ENCODE measurements around the gene N4BP2L1. TPM values are rescaled to one million over a fixed set of nuclear protein-coding genes. Genes with fewer than 3 reads are reported as not detected.

N4BP2L1 gene
- total RNA-seq, 1 donor from 2014 or later = 10.2 TPM

DNA sequence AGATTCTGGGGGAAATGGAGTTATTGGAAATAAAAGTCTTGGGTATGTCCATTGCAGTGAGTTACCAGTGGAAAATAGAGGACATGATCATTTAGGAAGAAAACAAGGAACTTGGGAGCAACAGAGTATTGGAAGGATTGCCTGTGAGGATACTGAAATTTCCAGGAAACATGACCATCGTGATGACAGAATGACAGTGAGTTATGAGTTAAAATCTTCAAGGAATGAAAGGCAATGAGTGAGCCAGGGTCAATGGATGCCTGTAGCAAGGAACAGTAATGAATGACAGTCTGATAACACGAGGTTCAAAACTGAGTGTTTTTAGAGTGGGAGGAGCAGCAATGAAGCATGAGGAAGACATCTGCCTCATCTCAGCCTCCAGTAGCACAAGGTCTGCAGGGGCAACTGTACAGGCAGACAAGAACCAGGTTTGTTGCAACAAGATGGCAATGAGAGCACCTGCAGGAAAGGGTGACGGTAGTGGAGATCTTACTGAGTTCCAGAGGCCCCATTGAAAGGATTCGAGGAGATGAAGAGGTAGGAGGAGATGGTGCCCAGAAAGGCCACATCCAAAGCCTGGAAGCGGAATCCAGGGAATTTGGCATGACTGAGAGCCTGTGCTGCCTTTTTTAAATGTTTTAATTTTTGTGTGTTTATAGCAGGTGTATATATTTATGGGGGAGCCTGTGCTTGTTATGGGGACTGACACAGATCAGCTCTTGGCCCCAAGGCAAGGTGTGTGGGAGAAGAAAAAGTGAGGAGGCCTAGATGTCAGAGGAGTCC lies 43.9 kb downstream of the N4BP2L1 start:
- Mint-ChIP-seq H3K4me3 (ENCODE audit: unreplicated experiment) (no peak overlapping the region), H3K27me3 (ENCODE audit: unreplicated experiment) (no peaks in the 10 kb centered on the region)

DNA sequence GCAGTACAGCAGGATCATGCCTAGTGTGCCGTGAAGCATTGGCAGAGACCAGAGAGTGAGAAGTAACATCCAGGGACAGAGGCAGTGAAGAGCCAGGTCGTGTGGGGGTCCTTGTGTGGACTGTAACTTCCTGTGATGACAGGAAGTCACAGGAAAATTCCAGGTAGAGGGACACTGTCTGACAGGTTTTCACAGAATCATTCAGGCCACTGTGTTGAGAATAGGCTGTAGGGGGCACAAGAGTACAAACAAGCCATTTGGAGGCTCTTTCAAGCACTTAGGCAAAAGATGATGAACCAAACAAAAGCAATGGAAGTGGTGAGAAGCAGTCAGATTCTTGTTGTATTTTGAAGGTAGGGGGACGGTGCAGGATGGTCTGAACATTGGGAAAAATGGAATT lies 46.4 kb downstream of the N4BP2L1 start:
- H3K4me3 Mint-ChIP-seq (ENCODE audit: unreplicated experiment) = no peak overlapping the region
- H3K27me3 Mint-ChIP-seq (ENCODE audit: unreplicated experiment) = no peaks in the 10 kb centered on the region
- no peaks in the 10 kb centered on the region for H3K9me3 Mint-ChIP-seq (ENCODE audit: unreplicated experiment)
- DNase-seq (ENCODE audit: extremely low spot score, unreplicated experiment) = no peak
- no peaks in the 10 kb centered on the region for H3K4me1 Mint-ChIP-seq (ENCODE audit: unreplicated experiment)
- TF ChIP-seq, protein P1, sequence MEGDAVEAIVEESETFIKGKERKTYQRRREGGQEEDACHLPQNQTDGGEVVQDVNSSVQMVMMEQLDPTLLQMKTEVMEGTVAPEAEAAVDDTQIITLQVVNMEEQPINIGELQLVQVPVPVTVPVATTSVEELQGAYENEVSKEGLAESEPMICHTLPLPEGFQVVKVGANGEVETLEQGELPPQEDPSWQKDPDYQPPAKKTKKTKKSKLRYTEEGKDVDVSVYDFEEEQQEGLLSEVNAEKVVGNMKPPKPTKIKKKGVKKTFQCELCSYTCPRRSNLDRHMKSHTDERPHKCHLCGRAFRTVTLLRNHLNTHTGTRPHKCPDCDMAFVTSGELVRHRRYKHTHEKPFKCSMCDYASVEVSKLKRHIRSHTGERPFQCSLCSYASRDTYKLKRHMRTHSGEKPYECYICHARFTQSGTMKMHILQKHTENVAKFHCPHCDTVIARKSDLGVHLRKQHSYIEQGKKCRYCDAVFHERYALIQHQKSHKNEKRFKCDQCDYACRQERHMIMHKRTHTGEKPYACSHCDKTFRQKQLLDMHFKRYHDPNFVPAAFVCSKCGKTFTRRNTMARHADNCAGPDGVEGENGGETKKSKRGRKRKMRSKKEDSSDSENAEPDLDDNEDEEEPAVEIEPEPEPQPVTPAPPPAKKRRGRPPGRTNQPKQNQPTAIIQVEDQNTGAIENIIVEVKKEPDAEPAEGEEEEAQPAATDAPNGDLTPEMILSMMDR (IDR thresholded peaks at IDR 0.05) = peak; percentile 63
- no peak overlapping the region for H3K27ac Mint-ChIP-seq (ENCODE audit: unreplicated experiment)
- H3K36me3 Mint-ChIP-seq (ENCODE audit: unreplicated experiment) = no peaks in the 10 kb centered on the region

More for the DNA sequence above, 43.9 kb downstream of the N4BP2L1 start:
- H3K27ac Mint-ChIP-seq (ENCODE audit: unreplicated experiment) = no peak overlapping the region
- no peak for DNase-seq (ENCODE audit: extremely low spot score, unreplicated experiment)
- no peaks in the 10 kb centered on the region for H3K36me3 Mint-ChIP-seq (ENCODE audit: unreplicated experiment)
- no peaks in the 10 kb centered on the region for H3K9me3 Mint-ChIP-seq (ENCODE audit: unreplicated experiment)
- no peaks in the 10 kb centered on the region for H3K4me1 Mint-ChIP-seq (ENCODE audit: unreplicated experiment)
- TF ChIP-seq, protein P1 (IDR thresholded peaks at IDR 0.05) = no peak

DNA sequence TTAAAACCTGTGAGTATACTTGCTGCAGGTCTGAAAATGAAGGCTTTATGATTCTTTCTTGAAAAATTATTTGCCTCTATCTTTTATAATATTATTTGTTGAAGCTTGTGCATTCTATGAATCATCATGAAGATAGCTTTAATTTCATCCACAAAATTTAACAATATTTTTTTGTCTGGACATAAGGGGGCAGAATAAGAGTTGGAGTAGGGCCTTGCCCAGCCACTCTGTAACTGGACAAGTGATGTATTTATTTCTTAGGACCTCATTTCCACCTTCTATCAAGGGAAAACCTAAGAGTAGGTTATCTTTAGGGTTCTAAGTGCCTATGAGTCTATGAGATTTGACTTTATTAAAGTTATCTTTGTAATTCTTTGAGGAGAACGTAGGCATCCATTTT lies 49.9 kb downstream of the N4BP2L1 start:
- H3K36me3 Mint-ChIP-seq (ENCODE audit: unreplicated experiment) = peaks cover 9% of the 10 kb centered on the region
- no peaks in the 10 kb centered on the region for H3K27me3 Mint-ChIP-seq (ENCODE audit: unreplicated experiment)
- no peak overlapping the region for H3K4me3 Mint-ChIP-seq (ENCODE audit: unreplicated experiment)
- no peak overlapping the region for H3K27ac Mint-ChIP-seq (ENCODE audit: unreplicated experiment)
- TF ChIP-seq, protein P1 (IDR thresholded peaks at IDR 0.05) = peak; percentile 36
- peaks cover 8% of the 10 kb centered on the region for H3K9me3 Mint-ChIP-seq (ENCODE audit: unreplicated experiment)
- no peak for DNase-seq (ENCODE audit: extremely low spot score, unreplicated experiment)
- H3K4me1 Mint-ChIP-seq (ENCODE audit: unreplicated experiment) = no peaks in the 10 kb centered on the region

DNA sequence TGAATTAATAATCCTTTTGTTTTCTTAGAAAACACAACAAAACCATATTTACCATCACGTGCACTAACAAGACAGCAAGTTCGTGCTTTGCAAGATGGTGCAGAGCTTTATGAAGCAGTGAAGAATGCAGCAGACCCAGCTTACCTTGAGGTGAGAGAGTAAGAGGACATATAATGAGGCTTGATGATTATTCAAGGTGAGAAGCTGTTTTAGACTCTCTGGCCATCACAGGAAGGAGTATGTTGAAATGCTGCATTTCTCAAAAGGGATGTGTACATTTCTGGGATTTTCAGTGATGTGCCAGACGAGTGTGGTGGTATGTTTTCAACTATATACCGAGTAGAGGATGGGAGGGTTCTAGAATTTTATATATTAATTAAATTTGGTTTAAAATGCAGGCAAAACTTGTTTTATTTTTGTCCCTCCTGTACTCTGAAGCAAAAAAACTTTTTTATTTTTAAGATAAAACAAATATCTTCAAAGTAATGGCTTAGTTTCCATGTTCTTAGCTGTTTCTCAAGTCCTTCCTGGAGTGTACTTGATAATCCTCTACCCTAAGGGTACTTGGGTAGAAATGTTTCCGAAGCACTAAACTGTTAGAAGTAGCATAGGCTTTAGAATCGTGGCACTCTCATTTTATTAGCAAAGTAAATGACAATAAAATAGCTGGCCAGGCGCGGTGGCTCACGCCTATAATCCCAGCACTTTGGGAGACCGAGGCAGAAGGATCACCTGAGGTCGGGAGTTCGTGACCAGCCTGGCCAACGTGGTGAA lies 51.1 kb downstream of the N4BP2L1 start:
- Mint-ChIP-seq H3K27me3 (ENCODE audit: unreplicated experiment) (no peaks in the 10 kb centered on the region), H3K4me1 (ENCODE audit: unreplicated experiment) (no peaks in the 10 kb centered on the region), H3K36me3 (ENCODE audit: unreplicated experiment) (peaks cover 9% of the 10 kb centered on the region), H3K27ac (ENCODE audit: unreplicated experiment) (no peak overlapping the region), H3K4me3 (ENCODE audit: unreplicated experiment) (no peak overlapping the region), H3K9me3 (ENCODE audit: unreplicated experiment) (peaks cover 8% of the 10 kb centered on the region)
- TF ChIP-seq, protein P1 (IDR thresholded peaks at IDR 0.05) = no peak
- DNase-seq (ENCODE audit: extremely low spot score, unreplicated experiment) = no peak

DNA sequence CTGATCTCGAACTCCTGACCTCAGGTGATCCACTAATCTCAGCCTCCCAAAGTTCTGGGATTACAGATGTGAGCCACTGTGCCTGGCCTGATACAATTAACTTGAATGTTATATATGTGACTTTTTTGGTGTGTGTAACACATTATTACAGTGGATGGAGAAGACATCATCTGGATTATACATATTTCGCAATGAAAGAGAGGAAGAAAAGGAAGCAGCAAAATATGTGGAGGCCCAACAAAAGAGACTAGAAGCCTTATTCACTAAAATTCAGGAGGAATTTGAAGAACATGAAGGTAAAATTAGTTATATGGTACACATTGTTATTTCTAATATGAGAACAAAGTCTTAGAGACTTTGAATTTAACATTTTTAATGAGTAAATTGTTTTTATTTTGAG lies 57.1 kb downstream of the N4BP2L1 start:
- H3K9me3 Mint-ChIP-seq (ENCODE audit: unreplicated experiment) = peaks cover 8% of the 10 kb centered on the region

More for the DNA sequence above, 57.1 kb downstream of the N4BP2L1 start:
- DNase-seq (ENCODE audit: extremely low spot score, unreplicated experiment) = no peak
- H3K4me3 Mint-ChIP-seq (ENCODE audit: unreplicated experiment) = no peak overlapping the region
- no peak overlapping the region for H3K27ac Mint-ChIP-seq (ENCODE audit: unreplicated experiment)
- TF ChIP-seq, protein P1 (IDR thresholded peaks at IDR 0.05) = no peak
- H3K27me3 Mint-ChIP-seq (ENCODE audit: unreplicated experiment) = no peaks in the 10 kb centered on the region
- peaks cover 9% of the 10 kb centered on the region for H3K36me3 Mint-ChIP-seq (ENCODE audit: unreplicated experiment)
- no peaks in the 10 kb centered on the region for H3K4me1 Mint-ChIP-seq (ENCODE audit: unreplicated experiment)
